Measurements from ENCODE around the gene WDR1.

DNA sequence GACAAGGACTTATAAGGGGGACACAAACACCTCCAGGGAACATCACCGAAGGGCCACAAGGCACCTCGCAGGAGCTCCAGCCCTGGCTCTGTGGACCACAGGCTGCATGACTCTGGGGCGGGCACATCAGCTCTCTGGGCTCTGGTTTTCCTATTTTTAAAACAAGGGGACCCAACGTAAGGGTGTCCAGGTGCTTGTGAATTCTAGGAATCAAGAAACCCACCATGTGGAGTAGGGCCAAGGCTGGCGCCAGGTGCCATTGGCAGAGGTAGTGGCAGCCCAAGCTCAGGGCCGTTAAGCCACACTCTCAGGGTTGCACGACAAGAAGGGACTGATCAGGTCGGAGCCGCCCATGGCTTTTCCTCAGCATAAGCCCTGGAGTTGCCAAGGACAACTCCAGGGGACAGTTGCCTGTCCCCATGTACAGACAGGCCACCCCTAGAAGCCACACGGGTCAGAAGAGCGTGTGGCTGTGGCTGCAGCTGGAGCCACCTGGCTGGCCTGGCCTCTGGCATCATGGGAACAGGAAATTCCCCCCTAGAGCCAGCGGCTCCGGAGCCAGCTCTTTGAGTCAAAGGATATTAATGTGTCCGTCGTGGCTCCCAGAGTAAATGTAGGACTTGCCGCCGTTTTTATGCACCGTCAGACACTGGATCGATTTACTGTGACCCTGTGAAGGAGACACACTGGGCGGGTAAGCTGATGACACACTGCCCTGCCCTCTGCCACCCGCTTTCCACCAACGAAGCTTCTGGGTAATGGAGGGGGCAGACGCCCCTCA lies 32.5 kb downstream of the WDR1 start:
- TF ChIP-seq CTCF (IDR thresholded peaks at IDR 0.05; ENCODE audit: low read length): no peak
- TF ChIP-seq EZH2 (IDR thresholded peaks at IDR 0.05; ENCODE audit: borderline replicate concordance, low read length): no peak

Data from OCI-LY1 (cell line).